ENCODE data around the gene SLC30A7.

SLC30A7 gene

GRCh38 chr1:101025657-101026429 lies 130.0 kb downstream of the SLC30A7 start, which contains the start of gene DPH5:
Gene DPH5 (minus strand): TSS chr1:101025784. CDS start chr1:101025443, 341 bp downstream.
- DNase-seq (ENCODE audit: low spot score): peak; percentile 91

GRCh38 chr1:101026430-101026788 lies 130.5 kb downstream of the SLC30A7 start:
- no peak for DNase-seq (ENCODE audit: low spot score)

- DNase-seq (ENCODE audit: low spot score): no peak
These were observed 131.4 kb downstream of the SLC30A7 start for GRCh38 chr1:101027194-101027772.

GRCh38 chr1:101028466-101028865 lies 132.6 kb downstream of the SLC30A7 start:
- no peak for DNase-seq (ENCODE audit: low spot score)

- no peak for DNase-seq (ENCODE audit: low spot score)
These were observed 133.3 kb downstream of the SLC30A7 start for GRCh38 chr1:101029184-101029583.

- no peak for DNase-seq (ENCODE audit: low spot score)
These were observed 135.0 kb downstream of the SLC30A7 start for GRCh38 chr1:101030881-101031280.
